GM23338 (cell line): ENCODE data around the gene C2orf92.

ENCODE experiments used
- CREB1 ChIP-seq: fragments of 250-450 bp; sonication (Bioruptor Pico); IDR thresholded peaks from 2 replicates; pipeline ENCODE4 v1.5.0; 2020; ENCODE audit warnings: low read depth, mild to moderate bottlenecking, moderate library complexity
- EZH2 ChIP-seq: fragments of 200-600 bp; sonication (generic); IDR thresholded peaks from one replicate; pipeline ENCODE4 v1.8.0; 2017; ENCODE audit warnings: antibody characterized with exemption, mild to moderate bottlenecking, low read depth; ENCODE audit not compliant: unreplicated experiment
- EZH2phosphoT487 ChIP-seq: fragments of 200-600 bp; sonication (generic); IDR thresholded peaks from one replicate; pipeline ENCODE4 v1.8.1; 2018; ENCODE audit warnings: antibody characterized with exemption; ENCODE audit not compliant: unreplicated experiment
- JUNB ChIP-seq: IDR thresholded peaks from one replicate; pipeline ENCODE4 v1.6.1; 2016; ENCODE audit warnings: antibody characterized with exemption; ENCODE audit not compliant: unreplicated experiment
- POLR2AphosphoS5 ChIP-seq: IDR thresholded peaks from 2 replicates; pipeline ENCODE4 v1.6.1; 2016; ENCODE audit warnings: antibody characterized with exemption, low read depth
- STAT1 ChIP-seq: IDR thresholded peaks from one replicate; pipeline ENCODE4 v1.6.1; 2016; ENCODE audit warnings: antibody characterized with exemption; ENCODE audit not compliant: unreplicated experiment
- ZNF114 ChIP-seq: fragments of 250-450 bp; sonication (Bioruptor Pico); IDR thresholded peaks from 2 replicates; pipeline ENCODE4 v1.5.0; 2020; ENCODE audit warnings: mild to moderate bottlenecking, moderate library complexity
- ZNF331 ChIP-seq: fragments of 250-450 bp; sonication (Bioruptor Pico); IDR thresholded peaks from 2 replicates; pipeline ENCODE4 v1.5.0; 2020; ENCODE audit warnings: low read depth, mild to moderate bottlenecking, moderate library complexity
- TF ChIP-seq, protein P1 (sequence below), 2 experiments: fragments of 200-600 bp in 1 of 2; sonication (generic) in 1 of 2; conservative IDR thresholded peaks; 2 replicates each; pipeline versions ENCODE4 v1.5.1 to v1.6.1; 2016 to 2017; ENCODE audit warnings: antibody characterized with exemption in 2 of 2, low read depth in 2 of 2, mild to moderate bottlenecking in 2 of 2, moderate library complexity in 1 of 2
- TF ChIP-seq, protein P2 (sequence below): IDR thresholded peaks from one replicate; pipeline ENCODE4 v1.6.1; 2018; ENCODE audit warnings: antibody characterized with exemption; ENCODE audit not compliant: unreplicated experiment
- TF ChIP-seq, protein P3 (sequence below): IDR thresholded peaks from 2 replicates; pipeline ENCODE4 v1.6.1; 2016; ENCODE audit warnings: antibody characterized with exemption

- TF ChIP-seq, protein P1, sequence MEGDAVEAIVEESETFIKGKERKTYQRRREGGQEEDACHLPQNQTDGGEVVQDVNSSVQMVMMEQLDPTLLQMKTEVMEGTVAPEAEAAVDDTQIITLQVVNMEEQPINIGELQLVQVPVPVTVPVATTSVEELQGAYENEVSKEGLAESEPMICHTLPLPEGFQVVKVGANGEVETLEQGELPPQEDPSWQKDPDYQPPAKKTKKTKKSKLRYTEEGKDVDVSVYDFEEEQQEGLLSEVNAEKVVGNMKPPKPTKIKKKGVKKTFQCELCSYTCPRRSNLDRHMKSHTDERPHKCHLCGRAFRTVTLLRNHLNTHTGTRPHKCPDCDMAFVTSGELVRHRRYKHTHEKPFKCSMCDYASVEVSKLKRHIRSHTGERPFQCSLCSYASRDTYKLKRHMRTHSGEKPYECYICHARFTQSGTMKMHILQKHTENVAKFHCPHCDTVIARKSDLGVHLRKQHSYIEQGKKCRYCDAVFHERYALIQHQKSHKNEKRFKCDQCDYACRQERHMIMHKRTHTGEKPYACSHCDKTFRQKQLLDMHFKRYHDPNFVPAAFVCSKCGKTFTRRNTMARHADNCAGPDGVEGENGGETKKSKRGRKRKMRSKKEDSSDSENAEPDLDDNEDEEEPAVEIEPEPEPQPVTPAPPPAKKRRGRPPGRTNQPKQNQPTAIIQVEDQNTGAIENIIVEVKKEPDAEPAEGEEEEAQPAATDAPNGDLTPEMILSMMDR (conservative IDR thresholded peaks at IDR 0.05; ENCODE audit: low read depth in 2 of 2) = no peak
- no peak for TF ChIP-seq POLR2AphosphoS5
- no peak for TF ChIP-seq EZH2
- TF ChIP-seq, protein P2, sequence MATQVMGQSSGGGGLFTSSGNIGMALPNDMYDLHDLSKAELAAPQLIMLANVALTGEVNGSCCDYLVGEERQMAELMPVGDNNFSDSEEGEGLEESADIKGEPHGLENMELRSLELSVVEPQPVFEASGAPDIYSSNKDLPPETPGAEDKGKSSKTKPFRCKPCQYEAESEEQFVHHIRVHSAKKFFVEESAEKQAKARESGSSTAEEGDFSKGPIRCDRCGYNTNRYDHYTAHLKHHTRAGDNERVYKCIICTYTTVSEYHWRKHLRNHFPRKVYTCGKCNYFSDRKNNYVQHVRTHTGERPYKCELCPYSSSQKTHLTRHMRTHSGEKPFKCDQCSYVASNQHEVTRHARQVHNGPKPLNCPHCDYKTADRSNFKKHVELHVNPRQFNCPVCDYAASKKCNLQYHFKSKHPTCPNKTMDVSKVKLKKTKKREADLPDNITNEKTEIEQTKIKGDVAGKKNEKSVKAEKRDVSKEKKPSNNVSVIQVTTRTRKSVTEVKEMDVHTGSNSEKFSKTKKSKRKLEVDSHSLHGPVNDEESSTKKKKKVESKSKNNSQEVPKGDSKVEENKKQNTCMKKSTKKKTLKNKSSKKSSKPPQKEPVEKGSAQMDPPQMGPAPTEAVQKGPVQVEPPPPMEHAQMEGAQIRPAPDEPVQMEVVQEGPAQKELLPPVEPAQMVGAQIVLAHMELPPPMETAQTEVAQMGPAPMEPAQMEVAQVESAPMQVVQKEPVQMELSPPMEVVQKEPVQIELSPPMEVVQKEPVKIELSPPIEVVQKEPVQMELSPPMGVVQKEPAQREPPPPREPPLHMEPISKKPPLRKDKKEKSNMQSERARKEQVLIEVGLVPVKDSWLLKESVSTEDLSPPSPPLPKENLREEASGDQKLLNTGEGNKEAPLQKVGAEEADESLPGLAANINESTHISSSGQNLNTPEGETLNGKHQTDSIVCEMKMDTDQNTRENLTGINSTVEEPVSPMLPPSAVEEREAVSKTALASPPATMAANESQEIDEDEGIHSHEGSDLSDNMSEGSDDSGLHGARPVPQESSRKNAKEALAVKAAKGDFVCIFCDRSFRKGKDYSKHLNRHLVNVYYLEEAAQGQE = no peak
- TF ChIP-seq JUNB = no peak
- TF ChIP-seq STAT1 = no peak
- TF ChIP-seq EZH2phosphoT487 = no peak
- TF ChIP-seq, protein P3, sequence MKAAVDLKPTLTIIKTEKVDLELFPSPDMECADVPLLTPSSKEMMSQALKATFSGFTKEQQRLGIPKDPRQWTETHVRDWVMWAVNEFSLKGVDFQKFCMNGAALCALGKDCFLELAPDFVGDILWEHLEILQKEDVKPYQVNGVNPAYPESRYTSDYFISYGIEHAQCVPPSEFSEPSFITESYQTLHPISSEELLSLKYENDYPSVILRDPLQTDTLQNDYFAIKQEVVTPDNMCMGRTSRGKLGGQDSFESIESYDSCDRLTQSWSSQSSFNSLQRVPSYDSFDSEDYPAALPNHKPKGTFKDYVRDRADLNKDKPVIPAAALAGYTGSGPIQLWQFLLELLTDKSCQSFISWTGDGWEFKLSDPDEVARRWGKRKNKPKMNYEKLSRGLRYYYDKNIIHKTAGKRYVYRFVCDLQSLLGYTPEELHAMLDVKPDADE = no peak
- TF ChIP-seq CREB1 (CRISPR knock-in tag) = no peak
- no peak for TF ChIP-seq ZNF331
- no peak for TF ChIP-seq ZNF114
Observed at GRCh38 chr2:97678298-97678697, 8.8 kb downstream of the C2orf92 start.
